Peyer's patch (tissue), 4 donors: Measurements from ENCODE around the gene LCN10. TPM values are rescaled to one million over a fixed set of nuclear protein-coding genes. Genes with fewer than 3 reads are reported as not detected.

Experiments
- DNase-seq, 3 donors: peaks; one replicate each; pipeline ENCODE4 v3.0.0-alpha.2; 2017 to 2019
- H3K27ac ChIP-seq, 4 donors: fragments of 200-600 bp; sonication (generic); one replicate each; pipeline ENCODE4 v1.5.1; 2016 to 2019
- H3K27me3 ChIP-seq, 2 donors: fragments of 200-600 bp; sonication (generic); one replicate each; pipeline ENCODE4 v1.5.1; 2019
- H3K36me3 ChIP-seq, 3 donors: fragments of 200-600 bp; sonication (generic); one replicate each; pipeline ENCODE4 v1.5.1; 2016 to 2019
- H3K4me1 ChIP-seq, 4 donors: fragments of 200-600 bp; sonication (generic); one replicate each; pipeline ENCODE4 v1.5.1; 2016 to 2019
- H3K4me3 ChIP-seq, 4 donors: fragments of 200-600 bp; sonication (generic); 1 replicate in 3 of 4; 2 replicates in 1 of 4; pipeline ENCODE4 v1.5.1; 2016 to 2019; ENCODE audit warnings: mild to moderate bottlenecking in 1 of 4
- H3K9me3 ChIP-seq, 4 donors: fragments of 200-600 bp; sonication (generic); one replicate each; pipeline ENCODE4 v1.5.1; 2016 to 2019; ENCODE audit warnings: mild to moderate bottlenecking in 1 of 4
- CTCF ChIP-seq, 6 experiments: fragments of 450-650 bp in 4 of 6; fragments of 200-600 bp in 2 of 6; sonication (generic) in 1 of 6; IDR thresholded peaks; one replicate each; pipeline ENCODE4 v1.5.1; 2017 to 2019; ENCODE audit warnings: antibody characterized with exemption in 6 of 6, mild to moderate bottlenecking in 3 of 6, moderate library complexity in 1 of 6
- POLR2A ChIP-seq, 2 donors: fragments of 450-650 bp; IDR thresholded peaks; one replicate each; pipeline ENCODE4 v1.5.1; 2017; ENCODE audit warnings: antibody characterized with exemption in 2 of 2, mild to moderate bottlenecking in 2 of 2, moderate library complexity in 2 of 2
- total RNA-seq, 4 donors: library from RNA; depleted of rRNA; stranded (reverse); fragments of >200 nt; gene quantifications; one replicate each; pipeline ENCODE4 v1.1.0, GENCODE V29; 2016

Gene LCN10
- total RNA-seq, 4 donors from 2014 or later: 1.1 to 28.1 (median 4.4) TPM

- H3K9me3 ChIP-seq: no peaks in the 10 kb centered on the region
These were observed 47.9 kb downstream of the LCN10 start for GRCh38 chr9:136694872-136695247.

GRCh38 chr9:136694163-136694871, 48.4 kb downstream of the LCN10 start:
- Histone ChIP-seq H3K4me1 (peaks cover 0 to 68% (median 3%) of the 10 kb centered on the region in 4 donors), H3K4me3 (peak overlapping the region in 1 of 4 donors; percentile 38), H3K9me3 (no peaks in the 10 kb centered on the region), H3K36me3 (no peaks in the 10 kb centered on the region), H3K27me3 (no peaks in the 10 kb centered on the region), H3K27ac (peak overlapping the region in 3 of 4 donors; percentile 68 to 95 (median 91))
- DNase-seq: peak; percentile 40 to 87 (median 81)
- TF ChIP-seq CTCF (IDR thresholded peaks at IDR 0.05): peak in 5 of 6 experiments; percentile 16 to 88 (median 78)
- TF ChIP-seq POLR2A (IDR thresholded peaks at IDR 0.05): no peak

More at GRCh38 chr9:136694872-136695247, 47.9 kb downstream of the LCN10 start:
- Histone ChIP-seq H3K4me3 (peak overlapping the region in 1 of 4 donors; percentile 38), H3K4me1 (peaks cover 0 to 68% (median 3%) of the 10 kb centered on the region in 4 donors), H3K27ac (peak overlapping the region in 3 of 4 donors; percentile 68 to 95 (median 91)), H3K36me3 (no peaks in the 10 kb centered on the region), H3K27me3 (no peaks in the 10 kb centered on the region)
- DNase-seq: no peak
- TF ChIP-seq POLR2A (IDR thresholded peaks at IDR 0.05) (no peak), CTCF (IDR thresholded peaks at IDR 0.05) (no peak)

GRCh38 chr9:136693490-136694162, 49.1 kb downstream of the LCN10 start:
- H3K27me3 ChIP-seq: no peaks in the 10 kb centered on the region
- H3K4me1 ChIP-seq: peaks cover 0 to 74% (median 3%) of the 10 kb centered on the region in 4 donors
- peak in 2 of 3 donors; percentile 91 to 95 for DNase-seq
- no peaks in the 10 kb centered on the region for H3K9me3 ChIP-seq
- peak overlapping the region in 2 of 4 donors; percentile 40 to 47 for H3K4me3 ChIP-seq
- TF ChIP-seq CTCF (IDR thresholded peaks at IDR 0.05) (peak in 1 of 6 experiments; percentile 6), POLR2A (IDR thresholded peaks at IDR 0.05) (peak; percentile 82 to 86)
- H3K27ac ChIP-seq: peak overlapping the region in 3 of 4 donors; percentile 75 to 95 (median 91)
- H3K36me3 ChIP-seq: no peaks in the 10 kb centered on the region

GRCh38 chr9:136693135-136693489, 49.6 kb downstream of the LCN10 start:
- peak overlapping the region in 2 of 4 donors; percentile 40 to 47 for H3K4me3 ChIP-seq
- peaks cover 0 to 78% (median 4%) of the 10 kb centered on the region in 4 donors for H3K4me1 ChIP-seq
- no peaks in the 10 kb centered on the region for H3K9me3 ChIP-seq
- H3K27ac ChIP-seq: peak overlapping the region in 3 of 4 donors; percentile 75 to 95 (median 91)
- H3K27me3 ChIP-seq: no peaks in the 10 kb centered on the region
- TF ChIP-seq POLR2A (IDR thresholded peaks at IDR 0.05): no peak
- TF ChIP-seq CTCF (IDR thresholded peaks at IDR 0.05): no peak
- no peaks in the 10 kb centered on the region for H3K36me3 ChIP-seq
- DNase-seq: peak in 1 of 3 donors; percentile 62

GRCh38 chr9:136692185-136693134, 50.3 kb downstream of the LCN10 start:
- DNase-seq: no peak
- peak overlapping the region in 3 of 4 donors; percentile 75 to 95 (median 91) for H3K27ac ChIP-seq
- H3K27me3 ChIP-seq: no peaks in the 10 kb centered on the region

More at GRCh38 chr9:136692185-136693134, 50.3 kb downstream of the LCN10 start:
- Histone ChIP-seq H3K4me3 (peak overlapping the region in 2 of 4 donors; percentile 40 to 47), H3K4me1 (peaks cover 0 to 80% (median 7%) of the 10 kb centered on the region in 4 donors), H3K36me3 (no peaks in the 10 kb centered on the region), H3K9me3 (no peaks in the 10 kb centered on the region)
- no peak for TF ChIP-seq CTCF (IDR thresholded peaks at IDR 0.05)
